Left cardiac atrium (tissue), 4 donors: ENCODE measurements around the gene GPATCH2L. TPM values are rescaled to one million over a fixed set of nuclear protein-coding genes. Genes with fewer than 3 reads are reported as not detected.

ENCODE experiments used
- ATAC-seq, 2 donors: fragments of 200-7000 bp; cut with Tn5 transposase; one replicate each; pipeline ENCODE4 v1.9.1; 2020; ENCODE audit warnings: mild to moderate bottlenecking in 2 of 2, moderate library complexity in 2 of 2
- DNase-seq: peaks from one replicate; pipeline ENCODE4 v3.0.0-alpha.2; 2020
- intact Hi-C, 2 donors: fragments of 100-400 bp; cut with DNase I; formaldehyde crosslinking; loops; one replicate each; pipeline versions ENCODE4 v1.14.1 to v1.15.1; 2022 to 2023
- total RNA-seq, 2 donors: library from RNA; stranded (reverse); fragmentation: NEBNext Ultra II Directional; extraction: Animal tissue kit (Norgen Biotek cat#: 25700); gene quantifications; one replicate each; pipeline ENCODE4 v1.2.1, GENCODE V29; 2021
- donor health status: DM: no; HTN: yes; CAD: no.
- donor health status: DM: no; HTN: yes; CAD: no; lungs with severe emphysema.
- donor health status: DM: yes; HTN: yes; CAD: no.
- donor health status: Dilated cardiomyopathy.

GPATCH2L gene
- total RNA-seq, 2 donors from 2014 or later: 33.5 to 63.0 TPM

DNA sequence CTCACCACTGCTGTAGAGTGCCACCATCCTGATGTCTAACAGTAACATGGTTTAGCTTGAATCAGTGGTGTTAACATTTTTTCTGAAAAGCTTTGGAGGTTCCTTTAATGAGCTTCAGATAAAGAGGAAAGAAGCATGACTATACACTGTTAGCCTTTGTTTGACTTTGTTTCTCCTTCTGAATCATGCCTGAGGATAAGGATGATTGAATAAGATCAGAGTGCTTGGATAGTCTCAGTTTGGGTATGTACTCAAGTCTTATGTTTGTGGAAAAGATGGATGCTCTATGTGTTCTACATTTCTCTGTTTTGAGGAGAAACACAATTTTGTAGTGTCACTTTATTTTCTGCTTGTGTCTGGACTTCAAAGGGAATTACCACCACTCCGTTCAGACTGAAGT, 42.0 kb downstream of the GPATCH2L start:
- ATAC-seq (no peak), DNase-seq (no peak)
- intact Hi-C loops: no loop called here

DNA sequence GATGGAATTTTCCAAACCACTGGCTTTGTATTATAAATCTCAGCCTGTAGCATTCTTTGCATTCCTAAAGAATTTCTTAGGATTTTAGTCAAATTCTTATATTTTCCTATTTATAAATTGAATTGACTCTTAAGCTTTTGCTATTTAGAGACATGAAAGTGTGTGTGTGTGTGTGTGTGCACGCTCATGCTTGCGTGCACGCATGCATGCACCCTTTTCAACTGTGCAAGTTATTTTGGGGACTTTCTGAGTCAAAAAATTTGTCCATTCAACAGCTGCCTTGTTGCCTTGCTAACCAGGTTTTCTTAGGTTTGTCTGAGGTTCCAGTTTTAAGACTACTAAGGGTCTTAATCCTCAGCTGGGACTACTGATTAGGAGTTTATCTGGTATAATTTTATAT, 42.6 kb downstream of the GPATCH2L start:
- intact Hi-C loops: no loop called here
- no peak for DNase-seq
- no peak for ATAC-seq

DNA sequence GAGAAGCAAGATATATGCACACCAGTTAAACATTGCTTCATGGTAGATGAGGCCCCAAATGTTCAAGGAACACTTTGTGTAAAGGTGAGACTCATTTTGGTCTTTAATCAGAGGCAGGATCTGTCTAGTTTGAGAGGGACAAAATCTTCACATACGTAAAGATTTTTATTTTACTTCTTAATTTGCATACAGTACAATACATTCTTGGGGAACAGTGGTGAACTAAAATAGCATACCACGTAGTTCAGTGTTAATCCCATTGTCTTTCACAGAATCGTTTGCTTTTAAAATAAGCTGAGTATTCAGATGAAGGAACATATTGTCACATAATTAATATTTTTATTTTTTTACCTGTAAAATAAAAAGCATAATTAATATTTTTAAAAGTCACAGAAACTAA, 43.3 kb downstream of the GPATCH2L start:
- intact Hi-C loops: no loop called here
- ATAC-seq: no peak
- no peak for DNase-seq

DNA sequence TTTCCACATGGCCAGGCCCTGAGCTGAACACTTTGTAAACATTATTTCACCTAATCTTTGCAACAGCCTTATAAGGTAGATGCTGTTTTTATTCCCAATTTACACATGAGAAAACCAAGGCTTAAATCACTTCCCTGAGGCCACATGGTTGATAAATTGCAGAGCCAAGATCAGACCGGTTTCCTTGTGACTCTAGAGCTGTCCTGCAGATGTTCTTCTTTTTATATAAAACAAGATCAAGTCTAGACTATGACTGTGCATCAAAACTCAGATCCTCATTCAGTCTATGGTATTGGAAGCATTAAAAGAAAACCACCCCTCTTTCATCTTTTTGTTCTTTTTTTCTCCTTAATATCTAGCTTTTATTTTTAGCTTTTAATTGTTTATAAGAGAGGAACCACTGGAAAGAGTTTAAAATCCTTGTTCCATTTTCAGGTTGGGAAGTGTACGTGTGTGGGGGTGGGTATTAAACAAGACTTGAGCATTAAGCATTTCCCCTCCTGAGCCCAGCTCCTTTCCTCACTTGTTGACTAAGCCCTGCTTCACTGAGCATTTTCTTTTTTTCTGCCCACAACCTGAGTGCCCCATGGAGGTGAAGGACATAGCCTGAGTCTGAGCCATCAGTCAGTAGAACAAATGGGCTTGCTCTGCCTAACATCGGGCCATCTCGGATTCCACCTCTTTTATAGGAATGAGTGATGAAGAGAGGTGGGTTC, 45.4 kb downstream of the GPATCH2L start:
- intact Hi-C loops: no loop called here
- ATAC-seq: no peak

DNA sequence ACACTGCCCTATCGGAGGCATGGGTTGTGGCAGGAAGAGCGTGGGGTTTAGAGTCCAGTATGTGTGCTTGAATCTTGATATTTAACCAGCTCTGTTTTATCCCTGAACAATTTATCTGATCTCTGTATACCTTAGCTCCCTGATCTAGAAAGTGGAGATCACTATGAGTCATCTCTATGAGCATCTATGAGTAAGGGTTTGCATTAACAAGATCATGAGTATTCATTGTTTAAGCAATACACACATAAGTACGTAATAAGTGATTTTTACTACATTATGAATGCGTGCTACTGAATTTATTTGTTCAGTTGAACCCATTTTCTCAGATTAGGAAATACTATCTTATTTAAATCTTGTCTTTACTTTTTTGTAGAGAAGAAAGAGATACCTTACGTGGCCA, 49.4 kb downstream of the GPATCH2L start:
- intact Hi-C loops: no loop called here
- DNase-seq: no peak
- no peak for ATAC-seq

More for the DNA sequence above, 45.4 kb downstream of the GPATCH2L start:
- DNase-seq: no peak

DNA sequence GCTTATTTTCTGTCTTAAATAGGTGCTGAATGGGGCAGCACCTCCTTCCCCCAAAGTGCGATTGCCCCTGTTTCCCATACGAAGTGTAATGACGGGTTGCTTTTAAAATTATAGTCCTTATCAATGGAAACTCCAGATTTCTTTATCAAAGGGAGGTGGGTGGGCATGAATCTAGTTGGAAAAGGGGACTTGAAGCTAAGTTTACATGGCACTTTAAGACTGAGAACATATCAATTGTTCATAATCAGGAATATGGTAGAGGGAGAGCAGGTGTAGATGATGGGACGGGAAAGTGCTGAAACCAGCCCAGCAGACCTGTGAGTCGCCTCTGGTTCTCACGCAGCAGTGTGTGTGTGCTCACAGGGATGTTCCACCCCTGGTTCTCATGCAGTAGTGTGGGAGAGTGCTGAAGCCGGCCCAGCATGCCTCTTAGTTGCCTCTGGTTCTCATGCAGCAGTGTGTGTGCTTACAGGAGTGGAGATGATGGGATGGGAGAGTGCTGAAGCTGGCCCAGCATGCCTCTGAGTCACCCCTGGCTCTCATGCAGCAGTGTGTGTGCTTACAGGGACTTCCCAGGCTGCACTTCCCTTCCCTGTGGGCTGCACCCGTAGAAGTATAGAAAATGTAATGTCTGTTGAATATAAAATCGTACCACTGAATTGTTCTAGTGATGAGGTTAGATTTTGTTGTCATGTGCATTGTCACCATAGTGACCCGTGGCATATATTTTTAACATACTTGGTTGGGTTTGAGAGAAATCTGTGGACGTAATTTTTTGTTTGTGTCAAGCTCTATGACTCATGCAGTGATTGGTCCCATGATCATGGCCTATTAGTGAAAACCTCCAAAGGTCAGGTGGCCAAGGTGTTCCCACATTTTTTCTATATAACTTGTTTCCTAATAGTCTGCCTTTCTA, 51.6 kb downstream of the GPATCH2L start:
- peak; percentile 29 for DNase-seq
- intact Hi-C loops: no loop called here
- ATAC-seq: peak in 1 of 2 donors; percentile 94

DNA sequence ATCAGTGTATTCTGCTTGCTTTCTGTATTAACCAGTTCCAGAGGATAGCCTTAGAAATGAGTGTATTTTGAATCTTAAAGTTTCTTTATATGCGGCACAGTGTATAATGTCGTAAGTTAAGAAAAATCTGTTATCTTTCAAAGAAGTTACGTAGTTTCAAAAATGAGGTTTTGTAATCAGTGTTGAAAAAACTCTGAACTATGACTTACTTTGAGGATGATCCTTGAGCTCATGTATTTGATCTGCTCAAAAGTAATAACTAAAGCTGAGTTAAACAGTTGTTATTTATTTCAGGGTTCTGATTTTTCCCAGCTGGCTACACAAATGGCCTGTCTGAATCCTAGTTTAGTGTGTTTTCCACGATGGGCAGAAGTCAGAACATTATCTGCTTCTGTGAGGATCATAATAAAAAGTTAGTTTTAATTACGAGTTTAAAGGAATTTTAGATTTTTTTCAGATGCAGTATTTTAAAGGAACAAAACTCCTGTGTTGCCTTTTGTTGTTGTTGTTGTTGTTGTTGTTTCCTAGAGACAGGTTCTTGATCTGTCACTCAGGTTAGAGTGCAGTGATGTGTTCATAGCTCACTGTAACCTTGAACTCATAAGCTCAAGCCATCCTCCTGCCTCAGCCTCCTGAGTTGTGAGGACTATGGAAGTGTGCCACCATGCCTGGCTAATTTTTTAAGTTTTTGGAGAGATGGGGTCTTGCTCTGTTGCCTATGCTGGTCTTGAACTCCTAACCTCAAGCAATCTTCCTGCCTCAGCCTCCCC, 52.9 kb downstream of the GPATCH2L start:
- DNase-seq (no peak), ATAC-seq (no peak)
- intact Hi-C loops: no loop called here

DNA sequence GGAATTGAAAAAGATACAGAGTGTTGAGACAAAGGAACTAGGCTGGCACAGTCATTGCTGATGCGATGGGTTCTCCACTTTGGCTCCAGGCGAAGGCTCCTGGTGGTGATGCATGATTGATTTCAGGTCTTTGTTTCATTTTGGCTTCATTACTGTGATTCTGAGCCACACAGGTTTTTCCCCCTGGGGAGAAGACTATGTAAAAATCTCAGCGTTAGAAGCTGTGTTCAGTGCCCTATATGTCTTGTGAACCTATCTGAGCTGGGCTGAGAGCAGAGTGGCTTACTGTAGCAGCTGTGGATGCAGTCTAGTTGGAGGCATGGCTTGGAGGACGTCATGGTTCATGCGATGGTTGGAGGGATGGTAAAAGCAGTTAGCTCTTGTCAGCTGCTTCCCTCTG, 54.0 kb downstream of the GPATCH2L start:
- DNase-seq: no peak
- intact Hi-C loops: no loop called here
- no peak for ATAC-seq

DNA sequence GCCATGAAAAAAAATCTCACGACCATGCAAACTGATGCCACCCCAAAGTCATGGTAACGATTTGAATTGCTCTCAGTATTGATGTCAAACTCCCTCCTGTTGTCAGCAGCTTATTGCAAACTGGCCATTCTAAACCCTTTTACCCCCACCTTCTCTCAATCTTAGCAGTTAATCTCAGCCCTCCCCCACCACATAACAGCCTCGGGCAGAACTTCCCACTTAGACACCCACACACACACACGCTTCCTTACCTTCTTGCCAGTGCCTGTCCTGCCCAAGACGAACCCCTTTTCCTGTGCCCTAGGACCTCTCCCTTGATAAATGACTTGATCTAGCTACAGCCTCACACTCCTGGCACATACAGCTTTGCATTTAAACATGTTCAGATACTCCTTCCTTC, 56.6 kb downstream of the GPATCH2L start:
- intact Hi-C loops: no loop called here
- DNase-seq (no peak), ATAC-seq (no peak)

DNA sequence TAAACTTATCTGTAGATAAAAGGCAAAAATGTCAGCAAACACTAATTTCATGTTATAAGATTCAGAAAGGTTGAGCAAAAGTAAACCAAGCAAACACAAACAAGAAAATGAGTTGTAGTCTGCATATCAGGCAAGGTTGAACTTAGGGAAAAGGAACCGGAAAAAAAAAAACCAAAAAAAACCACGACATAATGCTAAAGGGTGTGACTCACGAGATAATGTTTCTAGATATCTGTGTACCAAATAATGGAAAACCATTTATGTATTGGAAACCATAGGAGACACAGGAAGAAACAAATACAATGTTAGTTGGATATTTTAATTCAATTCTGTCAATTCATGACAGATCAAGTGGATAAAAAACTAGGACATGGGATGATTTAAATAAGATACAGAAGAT, 60.5 kb downstream of the GPATCH2L start:
- intact Hi-C loops: no loop called here
- ATAC-seq (no peak), DNase-seq (no peak)

DNA sequence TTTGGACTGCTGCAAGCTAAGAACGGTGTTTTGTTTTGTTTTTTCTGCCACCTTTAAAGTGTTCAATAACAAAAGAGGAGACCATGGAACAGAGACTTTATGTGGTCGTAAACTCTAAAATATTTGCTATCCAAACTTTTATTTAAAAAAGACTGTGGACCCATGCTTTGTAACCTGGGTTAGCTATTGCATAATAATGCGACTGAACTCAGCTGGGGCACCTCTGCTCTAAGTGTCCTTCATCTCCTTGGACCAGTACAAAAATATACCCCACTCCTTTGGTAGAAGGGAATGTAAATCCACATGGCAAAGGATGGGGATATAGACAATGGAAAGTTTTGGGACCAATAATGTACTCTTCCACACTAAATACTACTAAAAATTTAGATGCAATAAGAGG, 65.5 kb downstream of the GPATCH2L start:
- no peak for DNase-seq
- no peak for ATAC-seq
- intact Hi-C loops: no loop called here

DNA sequence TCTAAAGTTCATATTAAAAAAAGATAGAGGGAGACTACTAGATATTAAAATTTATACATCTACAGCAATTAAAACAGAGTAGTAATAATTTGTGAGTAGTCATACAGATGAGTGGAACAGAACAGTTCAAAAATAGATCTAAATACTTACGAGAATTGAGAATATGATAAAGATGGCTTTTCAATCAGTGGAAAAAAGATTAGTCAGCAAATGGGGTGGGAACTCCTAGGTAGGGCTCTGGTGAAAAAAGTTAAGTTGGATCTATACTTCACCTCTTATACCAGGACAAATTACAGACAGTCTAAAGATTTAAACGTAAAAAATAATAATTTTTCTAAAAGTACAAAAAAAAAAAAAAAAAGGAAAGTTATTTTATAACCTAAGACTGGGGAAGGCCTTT, 66.9 kb downstream of the GPATCH2L start:
- ATAC-seq (no peak), DNase-seq (no peak)
- intact Hi-C loops: no loop called here

DNA sequence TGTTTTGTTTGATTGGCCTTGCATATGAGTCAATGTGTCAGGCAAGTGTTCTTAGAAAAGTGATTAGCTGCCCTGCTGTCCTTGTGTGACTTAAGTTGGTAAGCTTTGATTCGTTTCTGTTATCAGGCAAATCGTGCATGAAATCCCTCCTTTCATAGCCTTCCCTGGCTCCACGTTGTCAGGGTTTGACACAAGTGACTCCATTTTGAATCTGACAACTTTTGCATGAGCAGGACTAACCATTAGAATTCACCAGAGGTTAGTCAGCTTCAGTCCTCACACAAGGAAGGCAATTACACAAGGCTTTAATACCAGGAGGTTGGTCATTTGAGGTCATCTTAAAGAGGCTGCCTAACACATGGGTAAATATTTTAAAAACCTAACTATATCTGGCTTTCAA, 68.2 kb downstream of the GPATCH2L start:
- intact Hi-C loops: no loop called here
- DNase-seq: no peak
- ATAC-seq: no peak

DNA sequence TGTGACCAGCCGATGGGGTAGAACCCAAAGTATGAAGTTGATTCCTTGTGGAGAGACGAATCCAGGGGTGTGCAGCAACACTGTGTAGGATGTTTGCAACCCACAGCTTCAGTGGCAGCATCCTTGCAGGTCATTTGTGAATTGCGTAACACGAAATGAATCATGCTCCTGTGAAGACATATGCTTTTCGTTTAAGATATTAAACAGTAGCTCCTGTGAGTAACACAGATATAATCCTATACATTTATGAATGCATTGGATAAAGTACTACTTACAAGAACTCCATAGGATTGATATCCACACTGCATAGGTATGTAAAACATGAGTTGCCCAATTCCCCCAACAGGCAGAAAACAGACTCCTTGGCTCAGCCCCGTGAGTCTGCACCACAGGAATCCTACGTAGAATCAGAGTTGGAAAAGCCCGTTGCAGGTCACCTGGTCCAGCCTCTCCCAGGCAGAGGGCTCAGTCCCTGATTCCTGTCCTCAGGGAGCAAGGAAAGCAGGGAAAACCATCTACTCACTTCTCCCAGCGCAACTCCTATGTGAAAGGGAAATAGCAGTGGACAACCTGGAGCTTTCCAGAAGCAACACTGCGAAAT, 75.8 kb downstream of the GPATCH2L start:
- ATAC-seq (no peak), DNase-seq (no peak)
- intact Hi-C loops: no loop called here

DNA sequence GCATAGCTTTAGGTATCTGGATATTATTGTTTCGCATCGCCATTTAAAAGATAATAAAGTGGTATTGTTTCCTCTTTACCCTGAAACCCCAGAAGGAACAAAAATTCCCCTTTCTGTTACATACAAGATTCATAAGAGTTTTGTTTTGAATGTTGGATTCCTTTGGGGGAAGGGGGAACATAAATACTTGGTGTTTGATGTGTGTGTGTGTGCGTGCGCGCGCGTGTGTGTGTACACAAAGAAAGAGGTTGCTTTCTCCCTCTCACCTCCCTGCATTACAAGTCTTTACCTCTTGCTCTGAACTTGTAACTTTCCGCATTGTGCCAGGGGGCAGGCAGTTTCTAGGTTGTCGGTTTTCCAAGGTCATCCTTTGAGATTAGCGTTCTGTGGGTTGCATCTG, 76.4 kb downstream of the GPATCH2L start:
- DNase-seq (no peak), ATAC-seq (no peak)
- intact Hi-C loops: no loop called here

DNA sequence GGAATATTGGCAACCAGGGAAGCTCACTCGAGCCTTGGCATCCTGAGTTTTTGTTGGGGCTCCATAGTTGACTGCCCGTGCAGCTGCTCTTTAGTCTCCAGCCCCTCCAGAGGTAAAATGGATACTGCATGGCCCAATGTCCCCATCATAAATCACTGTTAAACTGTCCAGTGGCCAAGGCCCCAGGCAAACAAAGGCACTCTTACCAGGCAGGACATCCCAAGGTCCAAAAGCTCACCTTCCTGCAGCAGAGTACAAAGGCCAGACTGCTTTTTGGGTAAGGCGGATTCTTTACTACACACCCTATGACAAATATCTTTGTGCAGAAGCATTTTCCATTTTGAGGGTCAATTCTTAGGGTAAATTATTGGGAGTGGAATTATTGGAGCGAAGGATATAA, 81.1 kb downstream of the GPATCH2L start:
- ATAC-seq: no peak
- intact Hi-C loops: no loop called here
- no peak for DNase-seq

DNA sequence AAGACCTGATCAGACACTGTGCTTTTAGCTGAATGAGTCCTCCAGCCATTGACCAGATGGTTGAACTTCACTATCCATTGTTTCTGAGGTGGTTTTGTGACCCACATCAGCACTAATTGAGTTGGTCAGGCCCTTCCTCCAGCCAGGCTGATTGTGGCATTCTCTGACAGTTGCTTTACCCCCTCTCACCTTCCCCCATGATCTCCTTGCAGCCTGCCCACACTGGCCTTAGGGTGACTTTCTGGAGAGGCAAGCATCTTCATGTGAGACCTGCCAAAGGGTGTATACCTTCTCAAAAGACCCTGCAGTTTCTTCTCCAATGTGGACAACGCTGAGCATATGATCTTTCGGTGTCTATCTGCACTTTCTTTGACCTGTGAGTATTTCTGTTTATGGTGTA, 83.9 kb downstream of the GPATCH2L start:
- DNase-seq (no peak), ATAC-seq (no peak)
- intact Hi-C loops: no loop called here

DNA sequence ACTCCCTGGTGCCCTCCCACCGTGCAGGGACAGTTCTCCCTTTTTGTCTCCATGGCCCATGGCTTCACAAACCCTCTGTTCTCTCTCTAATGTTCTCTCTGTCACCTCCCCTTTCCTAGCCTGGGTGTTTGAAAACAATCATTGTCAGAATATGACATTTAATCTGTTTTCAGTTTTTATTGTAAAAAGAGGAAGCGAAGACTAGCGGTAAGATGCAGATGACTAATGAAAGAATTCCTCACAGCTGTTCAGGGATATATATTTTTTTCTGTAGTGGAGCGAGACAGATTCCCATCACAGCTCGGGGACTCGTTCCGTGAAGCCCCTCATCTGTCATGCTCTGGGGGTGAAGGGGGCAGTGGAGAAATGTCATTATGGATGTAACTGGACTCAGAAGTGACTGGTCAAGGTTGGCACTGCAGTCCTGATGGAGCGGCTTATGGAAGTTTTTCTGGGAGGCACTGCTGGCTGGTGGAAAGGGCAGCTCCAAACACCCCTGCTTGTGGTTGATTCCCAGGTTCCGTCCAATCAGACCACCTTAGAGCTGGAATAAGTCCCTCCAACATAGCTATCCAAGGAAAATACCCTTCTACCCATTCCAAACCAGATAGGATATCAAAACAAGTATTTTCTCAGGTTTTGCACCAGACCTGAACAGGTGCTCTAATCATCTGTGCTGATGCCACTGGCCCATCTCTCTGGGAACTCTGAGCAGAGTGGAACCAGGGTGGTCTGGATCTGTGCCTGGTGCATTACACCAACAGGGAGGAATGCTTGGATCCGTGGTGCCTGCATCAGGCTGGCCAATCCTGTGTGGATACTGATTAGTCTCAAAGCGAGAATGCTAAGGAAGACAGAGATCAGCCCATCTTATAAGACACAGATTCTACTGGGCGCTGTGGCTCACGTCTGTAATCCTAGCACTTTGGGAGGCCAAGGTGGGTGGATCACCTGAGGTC, 84.7 kb downstream of the GPATCH2L start:
- DNase-seq (no peak), ATAC-seq (no peak)
- intact Hi-C loops: no loop called here
